ENCODE measurements around the gene ABCA2. TPM values are rescaled to one million over a fixed set of nuclear protein-coding genes. Genes with fewer than 3 reads are reported as not detected.

ABCA2 gene
- total RNA-seq, 4 donors from 2014 or later = 14.1 to 20.0 (median 16.7) TPM

- ATAC-seq = no peak
- peaks cover 0 to 11% (median 9%) of the 10 kb centered on the region in 3 donors for H3K27me3 ChIP-seq
These were observed 50.4 kb downstream of the ABCA2 start for GRCh38 chr9:136977649-136978072.

GRCh38 chr9:136977223-136977622, 50.8 kb downstream of the ABCA2 start, which contains the start of gene PTGDS:
TSS of gene PTGDS (plus strand) at chr9:136977504. CDS start at chr9:136977579, 75 bp downstream.
- peaks cover 0 to 11% (median 9%) of the 10 kb centered on the region in 3 donors for H3K27me3 ChIP-seq
- in situ Hi-C loops (cut with MboI; ENCODE audit: low sequenced_read_pairs in 4 of 4) = no loop called here
- no peak for ATAC-seq
- peak within 1 kb of the TSS; percentile 46 to 67 (median 55) for H3K4me3 ChIP-seq
- peaks cover 0 to 8% of the 10 kb centered on the region in 2 donors for H3K4me1 ChIP-seq
- no peaks in the 10 kb centered on the region for H3K9me3 ChIP-seq
- intact Hi-C loops (cut with DNase I; ENCODE audit: low total_unique reads) = no loop called here
- no peak for TF ChIP-seq POLR2A (IDR thresholded peaks at IDR 0.05)
- DNase-seq = no peak
- peak within 1 kb of the TSS; percentile 4 to 60 (median 31) for H3K27ac ChIP-seq
- no peaks in the 10 kb centered on the region for H3K36me3 ChIP-seq

More at GRCh38 chr9:136977649-136978072, 50.4 kb downstream of the ABCA2 start:
- intact Hi-C loops (cut with DNase I; ENCODE audit: low total_unique reads) = loop anchor here (1.0 kb wide), 1 partner anchor 15 kb away; the partner anchor contains the start of gene PAXX
- Histone ChIP-seq H3K4me1 (peaks cover 0 to 8% of the 10 kb centered on the region in 2 donors), H3K4me3 (peak overlapping the region; percentile 46 to 67 (median 55)), H3K27ac (peak overlapping the region; percentile 4 to 60 (median 31)), H3K9me3 (no peaks in the 10 kb centered on the region), H3K36me3 (no peaks in the 10 kb centered on the region)
- in situ Hi-C loops (cut with MboI; ENCODE audit: low sequenced_read_pairs in 4 of 4) = no loop called here
- DNase-seq = no peak
- TF ChIP-seq POLR2A (IDR thresholded peaks at IDR 0.05) = no peak
- no peak for TF ChIP-seq CTCF (IDR thresholded peaks at IDR 0.05 in 4 of 5, conservative IDR thresholded peaks at IDR 0.05 in 1 of 5)

- DNase-seq (no peak), ATAC-seq (no peak)
- TF ChIP-seq POLR2A (IDR thresholded peaks at IDR 0.05) (no peak), CTCF (IDR thresholded peaks at IDR 0.05 in 4 of 5, conservative IDR thresholded peaks at IDR 0.05 in 1 of 5) (peak in 2 of 5 experiments; percentile 10 to 23)
- Histone ChIP-seq H3K27ac (no peak overlapping the region), H3K27me3 (peaks cover 0 to 11% (median 9%) of the 10 kb centered on the region in 3 donors), H3K36me3 (no peaks in the 10 kb centered on the region), H3K4me1 (peaks cover 0 to 8% of the 10 kb centered on the region in 2 donors), H3K9me3 (no peaks in the 10 kb centered on the region), H3K4me3 (no peak overlapping the region)
- in situ Hi-C loops (cut with MboI; ENCODE audit: low sequenced_read_pairs in 4 of 4) = no loop called here
- intact Hi-C loops (cut with DNase I; ENCODE audit: low total_unique reads) = no loop called here
These were observed 52.4 kb downstream of the ABCA2 start for GRCh38 chr9:136975644-136976043.

GRCh38 chr9:136974817-136975535, 53.1 kb downstream of the ABCA2 start:
- intact Hi-C loops (cut with DNase I; ENCODE audit: low total_unique reads) = no loop called here
- Histone ChIP-seq H3K4me3 (no peak overlapping the region), H3K36me3 (no peaks in the 10 kb centered on the region), H3K27ac (no peak overlapping the region), H3K4me1 (peaks cover 0 to 8% of the 10 kb centered on the region in 2 donors), H3K9me3 (no peaks in the 10 kb centered on the region), H3K27me3 (peaks cover 0 to 11% (median 9%) of the 10 kb centered on the region in 3 donors)
- in situ Hi-C loops (cut with MboI; ENCODE audit: low sequenced_read_pairs in 4 of 4) = no loop called here
- DNase-seq = no peak
- ATAC-seq = no peak
- TF ChIP-seq CTCF (IDR thresholded peaks at IDR 0.05 in 4 of 5, conservative IDR thresholded peaks at IDR 0.05 in 1 of 5) (no peak), POLR2A (IDR thresholded peaks at IDR 0.05) (no peak)
